B cell (primary cell): ENCODE measurements around the gene RBBP9.

Experiments
- EZH2 ChIP-seq: IDR thresholded peaks from 2 replicates; pipeline ENCODE4 v1.6.1; 2012; ENCODE audit warnings: borderline replicate concordance, low read depth, mild to moderate bottlenecking, moderate library complexity, low read length; ENCODE audit not compliant: insufficient read depth, poor library complexity, severe bottlenecking
- TF ChIP-seq, protein P1 (sequence below): fragments of 200-600 bp; IDR thresholded peaks from one replicate; pipeline ENCODE4 v1.8.0; 2022; ENCODE audit warnings: antibody characterized with exemption, mild to moderate bottlenecking

- TF ChIP-seq, protein P1, sequence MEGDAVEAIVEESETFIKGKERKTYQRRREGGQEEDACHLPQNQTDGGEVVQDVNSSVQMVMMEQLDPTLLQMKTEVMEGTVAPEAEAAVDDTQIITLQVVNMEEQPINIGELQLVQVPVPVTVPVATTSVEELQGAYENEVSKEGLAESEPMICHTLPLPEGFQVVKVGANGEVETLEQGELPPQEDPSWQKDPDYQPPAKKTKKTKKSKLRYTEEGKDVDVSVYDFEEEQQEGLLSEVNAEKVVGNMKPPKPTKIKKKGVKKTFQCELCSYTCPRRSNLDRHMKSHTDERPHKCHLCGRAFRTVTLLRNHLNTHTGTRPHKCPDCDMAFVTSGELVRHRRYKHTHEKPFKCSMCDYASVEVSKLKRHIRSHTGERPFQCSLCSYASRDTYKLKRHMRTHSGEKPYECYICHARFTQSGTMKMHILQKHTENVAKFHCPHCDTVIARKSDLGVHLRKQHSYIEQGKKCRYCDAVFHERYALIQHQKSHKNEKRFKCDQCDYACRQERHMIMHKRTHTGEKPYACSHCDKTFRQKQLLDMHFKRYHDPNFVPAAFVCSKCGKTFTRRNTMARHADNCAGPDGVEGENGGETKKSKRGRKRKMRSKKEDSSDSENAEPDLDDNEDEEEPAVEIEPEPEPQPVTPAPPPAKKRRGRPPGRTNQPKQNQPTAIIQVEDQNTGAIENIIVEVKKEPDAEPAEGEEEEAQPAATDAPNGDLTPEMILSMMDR = no peak
- no peak for TF ChIP-seq EZH2
These were observed 48.5 kb upstream of the RBBP9 start for GRCh38 chr20:18545566-18545965.
